GM04504 (cell line): Measurements from ENCODE around the gene OSTC.
"Not testable (repeated sequence)": the region's sequence is repeated elsewhere in the genome, so short reads cannot be mapped to it uniquely, and the experiment has no call there.

Source experiments
- DNase-seq: peaks from one replicate; pipeline ENCODE4 v3.0.0-alpha.2; 2012; ENCODE audit warnings: low read depth

OSTC gene

GRCh38 chr4:108646706-108647105 is 3.7 kb upstream of the OSTC start:
- DNase-seq = no peak

GRCh38 chr4:108649863-108650211 is 562 bp upstream of the OSTC start:
- no peak for DNase-seq

GRCh38 chr4:108651014-108651791 is 804 bp downstream of the OSTC start:
- DNase-seq = no peak

- DNase-seq = no peak
Observed at GRCh38 chr4:108662629-108663028, 12.2 kb downstream of the OSTC start.

- DNase-seq = no peak
Observed at GRCh38 chr4:108674356-108674977, 24.1 kb downstream of the OSTC start.

- no peak for DNase-seq
Observed at GRCh38 chr4:108681321-108681809, 31.0 kb downstream of the OSTC start.

GRCh38 chr4:108683479-108683878 is 33.1 kb downstream of the OSTC start:
- no peak for DNase-seq

GRCh38 chr4:108685036-108685686 is 34.8 kb downstream of the OSTC start:
- no peak for DNase-seq

GRCh38 chr4:108690738-108691137 is 40.3 kb downstream of the OSTC start:
- DNase-seq = no peak

GRCh38 chr4:108693211-108693610 is 42.8 kb downstream of the OSTC start:
- DNase-seq = no peak

GRCh38 chr4:108693819-108694218 is 43.4 kb downstream of the OSTC start:
- DNase-seq = no peak

GRCh38 chr4:108694423-108694822 is 44.0 kb downstream of the OSTC start:
- no peak for DNase-seq

GRCh38 chr4:108695062-108695461 is 44.7 kb downstream of the OSTC start:
- DNase-seq = no peak

GRCh38 chr4:108696160-108696559 is 45.8 kb downstream of the OSTC start:
- no peak for DNase-seq

- peak; percentile 58 for DNase-seq
Observed at GRCh38 chr4:108700081-108700757, 49.8 kb downstream of the OSTC start.

- DNase-seq = no peak
Observed at GRCh38 chr4:108702960-108703359, 52.6 kb downstream of the OSTC start.

GRCh38 chr4:108703370-108703769 is 53.0 kb downstream of the OSTC start:
- no peak for DNase-seq

GRCh38 chr4:108703966-108704365 is 53.6 kb downstream of the OSTC start:
- no peak for DNase-seq

GRCh38 chr4:108706289-108706688 is 55.9 kb downstream of the OSTC start:
- no peak for DNase-seq

- no peak for DNase-seq
Observed at GRCh38 chr4:108709234-108709633, 58.8 kb downstream of the OSTC start.

- no peak for DNase-seq
Observed at GRCh38 chr4:108709722-108710121, 59.3 kb downstream of the OSTC start.

GRCh38 chr4:108710578-108710977 is 60.2 kb downstream of the OSTC start:
- DNase-seq = not testable (repeated sequence)

GRCh38 chr4:108714880-108715279 is 64.5 kb downstream of the OSTC start:
- no peak for DNase-seq
